K562 (cell line): Measurements from ENCODE around the gene NRROS. TPM values are rescaled to one million over a fixed set of nuclear protein-coding genes. Genes with fewer than 3 reads are reported as not detected.

ENCODE experiments used
- CREB5 ChIP-seq: fragments of 250-450 bp; sonication (Bioruptor Pico); IDR thresholded peaks from 2 replicates; pipeline ENCODE4 v1.5.0; 2020; ENCODE audit warnings: mild to moderate bottlenecking
- EZH2 ChIP-seq: IDR thresholded peaks from 2 replicates; pipeline ENCODE4 v1.6.1; 2012; ENCODE audit warnings: low read depth, mild to moderate bottlenecking, inconsistent platforms, low read length, borderline replicate concordance
- HBP1 ChIP-seq: fragments of 450-650 bp; formaldehyde crosslinking; IDR thresholded peaks from 2 replicates; pipeline ENCODE4 v1.4.0; 2022; ENCODE audit warnings: missing genetic modification characterization
- KLF1 ChIP-seq: fragments of 450-650 bp; IDR thresholded peaks from 2 replicates; pipeline ENCODE4 v1.6.1; 2016; ENCODE audit warnings: missing genetic modification characterization, missing compliant biosample characterization
- NR2C2 ChIP-seq, 2 experiments: fragments of 200-800 bp in 1 of 2; sonication (Bioruptor generic) in 1 of 2; sonication (generic) in 1 of 2; formaldehyde crosslinking in 1 of 2; IDR thresholded peaks; 2 replicates each; pipeline versions ENCODE4 v1.6.1 to v1.8.0; 2016 to 2022; ENCODE audit warnings: mild to moderate bottlenecking in 1 of 2, missing compliant biosample characterization in 1 of 2, missing genetic modification characterization in 1 of 2, missing genetic modification reagents in 1 of 2
- PHF8 ChIP-seq: fragments of 200-600 bp; sonication (generic); IDR thresholded peaks from 2 replicates; pipeline ENCODE4 v1.6.1; 2012; ENCODE audit warnings: mixed run types, mild to moderate bottlenecking, inconsistent platforms, low read length, moderate library complexity, borderline replicate concordance
- SMAD1 ChIP-seq: fragments of 150-350 bp; IDR thresholded peaks from 2 replicates; pipeline ENCODE4 v1.6.1; 2014; ENCODE audit warnings: low read length, low read depth; ENCODE audit not compliant: partially characterized antibody
- SMARCE1 ChIP-seq: fragments of 450-650 bp; IDR thresholded peaks from 2 replicates; pipeline ENCODE4 v1.7.1; 2016; ENCODE audit warnings: mild to moderate bottlenecking
- TAF9B ChIP-seq: fragments of 450-650 bp; IDR thresholded peaks from 2 replicates; pipeline ENCODE4 v1.6.1; 2018; ENCODE audit warnings: mild to moderate bottlenecking; ENCODE audit not compliant: partially characterized antibody
- TEAD2 ChIP-seq: fragments of 450-650 bp; IDR thresholded peaks from 2 replicates; pipeline ENCODE4 v1.6.1; 2016; ENCODE audit warnings: missing genetic modification characterization, control low read depth, missing compliant biosample characterization
- THAP12 ChIP-seq: fragments of 250-450 bp; sonication (Bioruptor Pico); IDR thresholded peaks from 2 replicates; pipeline ENCODE4 v1.9.0; 2021; ENCODE audit warnings: mild to moderate bottlenecking, inconsistent platforms
- TRIM24 ChIP-seq, 2 experiments: fragments of 450-650 bp; IDR thresholded peaks; 2 replicates each; pipeline ENCODE4 v1.6.1; 2016
- ZNF76 ChIP-seq: fragments of 250-450 bp; sonication (Bioruptor Pico); IDR thresholded peaks from 2 replicates; pipeline ENCODE4 v1.4.0; 2020; ENCODE audit warnings: mild to moderate bottlenecking, moderate library complexity, borderline replicate concordance
- polyA plus RNA-seq, 8 experiments: library from polyadenylated mRNA; depleted of rRNA in 4 of 8; stranded (reverse) in 5 of 8; unstranded in 3 of 8; fragments of >200 nt; fragmentation: Nextera tagmentation in 2 of 8; fragmentation: Illumina TruSeq in 1 of 8; extraction: Ambion mirVana in 2 of 8; extraction: Trizol in 1 of 8; gene quantifications; 2 replicates each; pipeline versions ENCODE4 v1.2.1 to v1.2.3, GENCODE V29; 2011 to 2014; ENCODE audit warnings: inconsistent platforms in 1 of 8, missing spikeins in 1 of 8
- total RNA-seq, 7 experiments: library from RNA; depleted of rRNA in 6 of 7; stranded (reverse); fragments of >200 nt in 6 of 7; fragmentation: Illumina TruSeq in 2 of 7; extraction: Trizol in 2 of 7; gene quantifications; 2 replicates each; pipeline versions ENCODE4 v1.2.1 to v1.2.3, GENCODE V29; 2011 to 2021; ENCODE audit warnings: low replicate concordance in 1 of 7

The NRROS gene
- total and polyA plus RNA-seq, 9 of the 15 experiments (the other 6 are each of a cell fraction or from before 2014, with no cell fraction given) = 0.34 to 13.8 (median 3.8) TPM

- TF ChIP-seq KLF1 (tag) (peak; percentile 86), ZNF76 (CRISPR knock-in tag) (no peak), TRIM24 (IDR thresholded peaks at IDR 0.05) (peak in 1 of 2 experiments; percentile 41; a peak in 2 of 4 replicates), EZH2 (no peak), TAF9B (peak; percentile 77), SMAD1 (no peak), CREB5 (CRISPR knock-in tag) (0 out of 2 replicates have a peak, but pooled peaks have one; percentile 40), TEAD2 (tag) (no peak), HBP1 (0 out of 2 replicates have a peak, but pooled peaks have one; percentile 63), SMARCE1 (peak; percentile 55; the same call in 1 of the 2 replicates), NR2C2 (CRISPR knock-in tag; IDR thresholded peaks at IDR 0.05) (no peak; the same call in 1 of the 2 replicates), NR2C2 (tag; IDR thresholded peaks at IDR 0.05) (peak; percentile 92), THAP12 (CRISPR knock-in tag) (peak; percentile 32; the same call in 1 of the 2 replicates), PHF8 (peak; percentile 89; the same call in 1 of the 2 replicates)
These were observed 7.3 kb upstream of the NRROS start (continued) for GRCh38 chr3:196632046-196632751.
